Measurements from ENCODE around the gene DGKB. TPM values are rescaled to one million over a fixed set of nuclear protein-coding genes. Genes with fewer than 3 reads are reported as not detected.

The DGKB gene
- total and polyA plus RNA-seq, 2 of the 8 experiments (the other 6 are each of a cell fraction or from before 2014, with no cell fraction given): 1.9 to 2.6 TPM

DNA sequence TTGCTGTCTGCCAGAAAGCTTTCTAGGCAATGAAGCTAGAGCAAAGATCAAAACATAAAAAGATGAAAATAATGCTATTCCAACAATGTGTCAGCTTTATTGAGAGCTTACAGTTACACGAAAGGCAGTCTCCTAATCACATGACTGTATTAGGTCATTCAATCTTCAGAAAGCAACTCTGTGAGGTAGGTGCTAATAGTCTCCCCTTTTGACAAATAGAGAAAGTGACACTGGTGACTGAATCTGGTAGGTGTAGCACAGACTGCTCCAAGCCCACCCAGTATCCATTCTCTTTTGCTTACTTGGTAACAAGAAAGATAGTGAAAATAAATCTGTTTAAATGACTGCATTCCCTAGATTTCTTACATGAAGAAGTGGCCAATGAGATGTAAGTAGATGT, 58.8 kb downstream of the DGKB start:
- DNase-seq (ENCODE audit: low read depth in 1 of 2, low spot score in 2 of 2) (no peak), FAIRE-seq (no peak)
- Histone ChIP-seq H3K4me2 (ENCODE audit: insufficient read depth in 1 of 2, low read depth in 2 of 2, low read length in 2 of 2) (no peak overlapping the region), H2BK120ac (replicated peaks; ENCODE audit: low read depth, low read length) (no peak overlapping the region), H3K18ac (ENCODE audit: extremely low read depth, low read length) (no peak overlapping the region), H3K9me3 (ENCODE audit: insufficient read depth in 2 of 2, low read depth in 1 of 2, low read length in 1 of 2) (no peaks in the 10 kb centered on the region; a peak in 1 of 4 replicates), H3K4me3 (ENCODE audit: extremely low read depth in 1 of 4, insufficient read depth in 2 of 4, low read depth in 3 of 4, low read length in 4 of 4) (no peak overlapping the region), H2BK15ac (ENCODE audit: low read length) (no peak overlapping the region), H2AFZ (ENCODE audit: low read length) (no peak overlapping the region), H3K27ac (ENCODE audit: low read depth, low read length) (no peak overlapping the region), H3K36me3 (ENCODE audit: control insufficient read depth in 2 of 4, insufficient read depth in 4 of 4, low read length in 3 of 4) (no peaks in the 10 kb centered on the region), H4K8ac (ENCODE audit: extremely low read depth, insufficient read depth, low read length) (no peak overlapping the region), H2BK5ac (ENCODE audit: low read depth, low read length) (no peak overlapping the region), H3K4me1 (replicated peaks in 1 of 4; ENCODE audit: control insufficient read depth in 3 of 4, insufficient read depth in 4 of 4, low read length in 3 of 4) (peaks cover 0 to 5% (median 3%) of the 10 kb centered on the region in 4 experiments; a peak in 2 of 7 replicates), H3K4ac (replicated peaks; ENCODE audit: insufficient read length, low read depth, low read length) (no peak overlapping the region), H3K56ac (replicated peaks; ENCODE audit: insufficient read length, low read depth, low read length) (no peak overlapping the region), H3K9ac (replicated peaks in 1 of 4; ENCODE audit: extremely low read depth in 1 of 4, low read depth in 3 of 4, low read length in 3 of 4) (no peak overlapping the region), H3K23me2 (ENCODE audit: low read depth, low read length) (peaks cover 3% of the 10 kb centered on the region; the same call in 1 of the 2 replicates), H3K14ac (ENCODE audit: insufficient read length) (no peak overlapping the region), H4K91ac (replicated peaks; ENCODE audit: insufficient read length, low read length) (no peak overlapping the region), H3K23ac (ENCODE audit: insufficient read length) (no peak overlapping the region), H2BK12ac (ENCODE audit: low read depth, low read length) (no peak overlapping the region), H4K20me1 (replicated peaks in 1 of 2; ENCODE audit: control insufficient read depth in 1 of 2, insufficient read depth in 2 of 2, low read length in 2 of 2) (no peaks in the 10 kb centered on the region), H2BK20ac (ENCODE audit: low read length) (no peak overlapping the region), H3K27me3 (replicated peaks in 1 of 4; ENCODE audit: control insufficient read depth in 3 of 4, extremely low read depth in 1 of 4, insufficient read depth in 3 of 4, low read length in 3 of 4) (no peaks in the 10 kb centered on the region), H3K79me2 (ENCODE audit: control insufficient read depth in 1 of 2, insufficient read depth in 2 of 2, low read length in 2 of 2) (no peaks in the 10 kb centered on the region), H2AK5ac (ENCODE audit: low read depth, low read length) (no peak overlapping the region), H4K5ac (ENCODE audit: insufficient read length, low read depth, low read length) (no peak overlapping the region), H3K79me1 (ENCODE audit: low read depth, low read length) (no peaks in the 10 kb centered on the region)
- WGBS, 2 experiments (ENCODE audit: extremely low coverage in 1 of 2, insufficient coverage in 1 of 2, insufficient read length in 1 of 2, insufficient replicate concordance in 2 of 2, low coverage in 1 of 2, low lambda C conversion rate in 2 of 2, missing lambda C conversion rate in 1 of 2): 88% methylated on average over 1 of the region's 1 CpG; no CpG with 5 or more reads in 1 of the 2 experiments
- ChIA-PET CTCF (ENCODE audit: partially characterized antibody) (interaction anchor here (0.6 kb wide), 1 partner anchor 315 kb away, joined by 3 read pairs; no protein-coding TSS in a partner anchor), POLR2A (ENCODE audit: partially characterized antibody) (no interaction called here)
- TF ChIP-seq CTBP2 (IDR thresholded peaks at IDR 0.05; ENCODE audit: borderline replicate concordance, insufficient read depth, insufficient read length, low read length) (no peak), CHD1 (IDR thresholded peaks at IDR 0.05; ENCODE audit: low read depth, low read length) (no peak), KDM5A (IDR thresholded peaks at IDR 0.05; ENCODE audit: low read length) (no peak), CHD2 (IDR thresholded peaks at IDR 0.05; ENCODE audit: low read length) (no peak), GTF2F1 (IDR thresholded peaks at IDR 0.05; ENCODE audit: borderline replicate concordance, low read depth, low read length) (no peak), JUN (IDR thresholded peaks at IDR 0.05; ENCODE audit: low read depth, low read length) (no peak), RBBP5 (IDR thresholded peaks at IDR 0.05; ENCODE audit: borderline replicate concordance, low read depth, low read length) (no peak), JUND (IDR thresholded peaks at IDR 0.05; ENCODE audit: low read length) (no peak), POLR2AphosphoS5 (IDR thresholded peaks at IDR 0.05; ENCODE audit: low read depth, low read length) (no peak), SP2 (IDR thresholded peaks at IDR 0.05; ENCODE audit: low read length) (no peak), RNF2 (IDR thresholded peaks at IDR 0.05; ENCODE audit: borderline replicate concordance, low read depth, low read length, missing control alignments, poor library complexity, severe bottlenecking) (no peak), SAP30 (IDR thresholded peaks at IDR 0.05; ENCODE audit: insufficient read depth, insufficient replicate concordance, low read length) (no peak)
- TF ChIP-seq, protein P1, sequence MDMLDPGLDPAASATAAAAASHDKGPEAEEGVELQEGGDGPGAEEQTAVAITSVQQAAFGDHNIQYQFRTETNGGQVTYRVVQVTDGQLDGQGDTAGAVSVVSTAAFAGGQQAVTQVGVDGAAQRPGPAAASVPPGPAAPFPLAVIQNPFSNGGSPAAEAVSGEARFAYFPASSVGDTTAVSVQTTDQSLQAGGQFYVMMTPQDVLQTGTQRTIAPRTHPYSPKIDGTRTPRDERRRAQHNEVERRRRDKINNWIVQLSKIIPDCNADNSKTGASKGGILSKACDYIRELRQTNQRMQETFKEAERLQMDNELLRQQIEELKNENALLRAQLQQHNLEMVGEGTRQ (IDR thresholded peaks at IDR 0.05; ENCODE audit: low read length): no peak

Measured in H1 (cell line).